GM12878 (cell line): Measurements from ENCODE around the gene UHRF1. TPM values are rescaled to one million over a fixed set of nuclear protein-coding genes. Genes with fewer than 3 reads are reported as not detected.

Source experiments
- ATAC-seq: fragments of 200-7000 bp; cut with Tn5 transposase; 3 replicates; pipeline ENCODE4 v1.9.1; 2020; ENCODE audit warnings: mild to moderate bottlenecking, moderate library complexity
- BruUV-seq: library from RNA; stranded (reverse); fragments of 400-500 nt; replicated peaks from 2 replicates; lab custom pipeline; 2021; lab: Mats Ljungman, UMichigan
- CTCF ChIA-PET: fragments of 300-600 bp; sonication (Branson Sonifier 250); formaldehyde crosslinking; extraction: SDS; loops from one replicate; lab custom pipeline; 2021; ENCODE audit warnings: inconsistent platforms; lab: Yijun Ruan, JAX
- POLR2A ChIA-PET: fragments of 350-600 bp; formaldehyde crosslinking; extraction: SDS; loops from one replicate; lab custom pipeline; 2021; ENCODE audit warnings: inconsistent platforms; lab: Charles Lee
- RAD21 ChIA-PET: fragments of 300-600 bp; sonication (Branson Sonifier 250); formaldehyde crosslinking; loops from one replicate; lab custom pipeline; 2023; ENCODE audit warnings: antibody characterized with exemption; ENCODE audit not compliant: unreplicated experiment; lab: Charles Lee
- SMC1A ChIA-PET: fragments of 300-600 bp; sonication (Branson Sonifier 250); formaldehyde crosslinking; loops from one replicate; lab custom pipeline; 2023; ENCODE audit not compliant: unreplicated experiment, uncharacterized antibody; lab: Charles Lee
- DNase-seq: peaks from one replicate; pipeline ENCODE4 v3.0.0-alpha.2; 2011; ENCODE audit warnings: low read depth, low spot score
- FAIRE-seq: peaks from 3 replicates; lab custom pipeline; 2011; peaks lifted over from hg19 to GRCh38; lab: Jason Lieb, UNC
- H2AFZ ChIP-seq: 2 replicates; pipeline ENCODE4 v1.6.0; 2011; ENCODE audit warnings: low read depth, low read length, control low read depth; ENCODE audit not compliant: control insufficient read depth
- H3K27ac ChIP-seq: 2 replicates; pipeline ENCODE4 v1.5.1; 2011; ENCODE audit warnings: control low read depth; ENCODE audit not compliant: control insufficient read depth, insufficient read depth
- H3K27me3 ChIP-seq, 2 experiments: replicated peaks in 1 of 2; 2 replicates each; pipeline versions ENCODE4 v1.6.0 to v1.6.1; 2011; ENCODE audit warnings: low read length in 1 of 2; ENCODE audit not compliant: control insufficient read depth in 2 of 2, insufficient read depth in 2 of 2
- H3K36me3 ChIP-seq, 2 experiments: 2 replicates each; pipeline ENCODE4 v1.5.1; 2011; ENCODE audit warnings: low read length in 1 of 2; ENCODE audit not compliant: control insufficient read depth in 2 of 2, insufficient read depth in 2 of 2
- H3K4me1 ChIP-seq: 2 replicates; pipeline ENCODE4 v1.6.1; 2011; ENCODE audit warnings: mild to moderate bottlenecking, low read length, moderate library complexity, mixed read lengths; ENCODE audit not compliant: control insufficient read depth, insufficient read depth
- H3K4me2 ChIP-seq: 2 replicates; pipeline ENCODE4 v1.6.0; 2011; ENCODE audit warnings: control low read depth; ENCODE audit not compliant: control insufficient read depth, insufficient read depth
- H3K4me3 ChIP-seq: fragments of 200-600 bp; sonication (generic); 2 replicates; pipeline ENCODE4 v1.5.1; 2016
- H3K79me2 ChIP-seq: 2 replicates; pipeline ENCODE4 v1.6.0; 2011; ENCODE audit warnings: low read length; ENCODE audit not compliant: control insufficient read depth, insufficient read depth
- H3K9ac ChIP-seq: 2 replicates; pipeline ENCODE4 v1.8.0; 2011; ENCODE audit warnings: low read length, control low read depth, mixed read lengths; ENCODE audit not compliant: control insufficient read depth, insufficient read depth
- H3K9me3 ChIP-seq: replicated peaks from 3 replicates; pipeline ENCODE4 v1.5.1; 2011; ENCODE audit warnings: mild to moderate bottlenecking, low read length; ENCODE audit not compliant: control insufficient read depth, insufficient read depth
- H4K20me1 ChIP-seq: 2 replicates; pipeline ENCODE4 v1.6.0; 2011; ENCODE audit not compliant: control insufficient read depth, insufficient read depth
- BHLHE40 ChIP-seq, 2 experiments: fragments of 450-650 bp in 1 of 2; IDR thresholded peaks; 2 replicates each; pipeline ENCODE4 v1.6.1; 2011 to 2017; ENCODE audit warnings: low read depth in 2 of 2, borderline replicate concordance in 1 of 2, improper control_type of control experiment in 1 of 2, low read length in 1 of 2, mild to moderate bottlenecking in 1 of 2
- BMI1 ChIP-seq: fragments of 450-650 bp; IDR thresholded peaks from 2 replicates; pipeline ENCODE4 v1.6.1; 2016; ENCODE audit warnings: mild to moderate bottlenecking, moderate library complexity, borderline replicate concordance
- ESRRA ChIP-seq: IDR thresholded peaks from 2 replicates; pipeline ENCODE4 v1.6.1; 2012; ENCODE audit warnings: mild to moderate bottlenecking, low read length, improper control_type of control experiment
- FOS ChIP-seq: IDR thresholded peaks from 3 replicates; pipeline ENCODE4 v1.6.1; 2011; ENCODE audit warnings: borderline replicate concordance; ENCODE audit not compliant: insufficient read length; ENCODE audit errors: extremely low read depth
- FOXK2 ChIP-seq: fragments of 450-650 bp; IDR thresholded peaks from 2 replicates; pipeline ENCODE4 v1.6.1; 2017; ENCODE audit warnings: mild to moderate bottlenecking, moderate library complexity
- MYC ChIP-seq: IDR thresholded peaks from 2 replicates; pipeline ENCODE4 v1.6.1; 2011; ENCODE audit warnings: mild to moderate bottlenecking, low read length, moderate library complexity, inconsistent platforms; ENCODE audit not compliant: insufficient read depth, insufficient replicate concordance, insufficient read length, severe bottlenecking
- RCOR1 ChIP-seq: conservative IDR thresholded peaks from 2 replicates; pipeline ENCODE4 v1.6.1; 2012; ENCODE audit warnings: low read depth, low read length, improper control_type of control experiment
- SIX5 ChIP-seq: IDR thresholded peaks from 2 replicates; pipeline ENCODE4 v1.6.1; 2011; ENCODE audit warnings: mild to moderate bottlenecking, low read depth, low read length, moderate library complexity; ENCODE audit not compliant: severe bottlenecking
- WGBS: methylation state at CpG from one replicate; pipeline ENCODE4 v1.1.6; 2016; ENCODE audit warnings: low lambda C conversion rate; ENCODE audit not compliant: insufficient replicate concordance, insufficient coverage; ENCODE audit errors: missing lambda C conversion rate; 5-methylcytosine and 5-hydroxymethylcytosine counted together
- in situ Hi-C: fragments of 300-500 bp; cut with MboI; formaldehyde crosslinking; loops from 9 replicates; pipeline ENCODE4 v1.14.3; 2018; ENCODE audit warnings: mixed read lengths
- intact Hi-C: fragments of 100-400 bp; cut with micrococcal nuclease; formaldehyde crosslinking; loops from one replicate; pipeline ENCODE4 v1.14.2; 2022; ENCODE audit not compliant: unreplicated experiment
- polyA plus RNA-seq, 11 experiments: library from polyadenylated mRNA; depleted of rRNA in 4 of 11; unstranded in 6 of 11; stranded (reverse) in 5 of 11; fragments of >200 nt; fragmentation: Nextera tagmentation in 4 of 11; fragmentation: Illumina TruSeq in 1 of 11; extraction: Ambion mirVana in 4 of 11; extraction: Trizol in 1 of 11; gene quantifications; 1 replicate in 1 of 11; 2 replicates in 10 of 11; pipeline versions ENCODE4 v1.2.1 to v1.2.3, GENCODE V29; 2011 to 2016; ENCODE audit warnings: inconsistent platforms in 2 of 11, missing spikeins in 2 of 11, low read depth in 1 of 11
- total RNA-seq, 4 experiments: library from RNA; depleted of rRNA in 3 of 4; stranded (reverse); fragments of >200 nt in 3 of 4; fragmentation: Illumina TruSeq in 1 of 4; extraction: Trizol in 1 of 4; gene quantifications; 2 replicates each; pipeline versions ENCODE4 v1.2.1 to v1.2.3, GENCODE V29; 2013 to 2021
- TF ChIP-seq, protein P1 (sequence below): fragments of 450-650 bp; IDR thresholded peaks from 2 replicates; pipeline ENCODE4 v1.6.1; 2016; ENCODE audit warnings: mild to moderate bottlenecking, moderate library complexity, borderline replicate concordance
- TF ChIP-seq, protein P2 (sequence below): fragments of 150-350 bp; IDR thresholded peaks from 2 replicates; pipeline ENCODE4 v1.6.1; 2014; ENCODE audit warnings: mild to moderate bottlenecking, low read depth, low read length
- TF ChIP-seq, protein P3 (sequence below): IDR thresholded peaks from 2 replicates; pipeline ENCODE4 v1.6.1; 2011; ENCODE audit warnings: mild to moderate bottlenecking, low read depth, low read length, moderate library complexity; ENCODE audit not compliant: insufficient replicate concordance

UHRF1 gene
- total and polyA plus RNA-seq, 10 of the 15 experiments (the other 5 are each of a cell fraction or from before 2014, with no cell fraction given), result 13.0 to 109 (median 37.7) TPM

DNA sequence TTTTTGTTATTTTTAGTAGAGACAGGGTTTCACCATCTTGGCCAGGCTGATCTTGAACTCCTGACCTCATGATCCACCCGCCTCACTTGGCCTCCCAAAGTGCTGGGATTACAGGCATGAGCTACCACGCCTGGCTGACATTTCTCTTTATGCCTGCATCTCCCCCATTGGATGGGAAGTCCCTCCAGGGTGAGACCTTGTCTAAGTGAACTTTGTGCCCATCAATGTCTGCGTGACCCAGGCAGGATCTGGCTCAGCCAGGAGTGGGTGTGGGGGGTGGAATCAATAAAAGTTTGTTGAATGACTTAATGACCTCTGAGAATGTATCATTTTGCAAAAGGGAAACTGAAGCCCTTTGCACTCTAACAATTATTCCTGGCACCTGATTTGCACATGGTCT, 4.8 kb upstream of the UHRF1 start:
- ATAC-seq (no peak), DNase-seq (no peak), FAIRE-seq (no peak)
- in situ Hi-C loops (no loop called here), intact Hi-C loops (no loop called here)
- ChIA-PET CTCF (no interaction called here), POLR2A (interaction anchor here (0.7 kb wide), 1 partner anchor 25 kb away, joined by 8 read pairs; no protein-coding TSS in a partner anchor), SMC1A (no interaction called here), RAD21 (no interaction called here)
- no peaks in the 10 kb centered on the region for H4K20me1 ChIP-seq
- no peak overlapping the region for H3K9ac ChIP-seq
- no peak overlapping the region for H2AFZ ChIP-seq
- no peaks in the 10 kb centered on the region for H3K79me2 ChIP-seq
- H3K27ac ChIP-seq, result no peak overlapping the region
- BruUV-seq, result no TSS peak
- no peaks in the 10 kb centered on the region for H3K27me3 ChIP-seq
- WGBS, result 33% methylated on average over 3 of the region's 3 CpGs
- no peak overlapping the region for H3K4me2 ChIP-seq
- H3K4me3 ChIP-seq, result no peak overlapping the region
- no peak for TF ChIP-seq ESRRA
- TF ChIP-seq FOS, result no peak
- TF ChIP-seq, protein P1, sequence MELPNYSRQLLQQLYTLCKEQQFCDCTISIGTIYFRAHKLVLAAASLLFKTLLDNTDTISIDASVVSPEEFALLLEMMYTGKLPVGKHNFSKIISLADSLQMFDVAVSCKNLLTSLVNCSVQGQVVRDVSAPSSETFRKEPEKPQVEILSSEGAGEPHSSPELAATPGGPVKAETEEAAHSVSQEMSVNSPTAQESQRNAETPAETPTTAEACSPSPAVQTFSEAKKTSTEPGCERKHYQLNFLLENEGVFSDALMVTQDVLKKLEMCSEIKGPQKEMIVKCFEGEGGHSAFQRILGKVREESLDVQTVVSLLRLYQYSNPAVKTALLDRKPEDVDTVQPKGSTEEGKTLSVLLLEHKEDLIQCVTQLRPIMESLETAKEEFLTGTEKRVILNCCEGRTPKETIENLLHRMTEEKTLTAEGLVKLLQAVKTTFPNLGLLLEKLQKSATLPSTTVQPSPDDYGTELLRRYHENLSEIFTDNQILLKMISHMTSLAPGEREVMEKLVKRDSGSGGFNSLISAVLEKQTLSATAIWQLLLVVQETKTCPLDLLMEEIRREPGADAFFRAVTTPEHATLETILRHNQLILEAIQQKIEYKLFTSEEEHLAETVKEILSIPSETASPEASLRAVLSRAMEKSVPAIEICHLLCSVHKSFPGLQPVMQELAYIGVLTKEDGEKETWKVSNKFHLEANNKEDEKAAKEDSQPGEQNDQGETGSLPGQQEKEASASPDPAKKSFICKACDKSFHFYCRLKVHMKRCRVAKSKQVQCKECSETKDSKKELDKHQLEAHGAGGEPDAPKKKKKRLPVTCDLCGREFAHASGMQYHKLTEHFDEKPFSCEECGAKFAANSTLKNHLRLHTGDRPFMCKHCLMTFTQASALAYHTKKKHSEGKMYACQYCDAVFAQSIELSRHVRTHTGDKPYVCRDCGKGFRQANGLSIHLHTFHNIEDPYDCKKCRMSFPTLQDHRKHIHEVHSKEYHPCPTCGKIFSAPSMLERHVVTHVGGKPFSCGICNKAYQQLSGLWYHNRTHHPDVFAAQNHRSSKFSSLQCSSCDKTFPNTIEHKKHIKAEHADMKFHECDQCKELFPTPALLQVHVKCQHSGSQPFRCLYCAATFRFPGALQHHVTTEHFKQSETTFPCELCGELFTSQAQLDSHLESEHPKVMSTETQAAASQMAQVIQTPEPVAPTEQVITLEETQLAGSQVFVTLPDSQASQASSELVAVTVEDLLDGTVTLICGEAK, result no peak
- no peak for TF ChIP-seq FOXK2
- TF ChIP-seq RCOR1, result no peak
- no peak for TF ChIP-seq MYC
- TF ChIP-seq BMI1, result no peak
- TF ChIP-seq BHLHE40 (IDR thresholded peaks at IDR 0.05; ENCODE audit: borderline replicate concordance in 1 of 2, low read depth in 2 of 2, low read length in 1 of 2), result no peak; a peak in 1 of 4 replicates
- TF ChIP-seq, protein P2, sequence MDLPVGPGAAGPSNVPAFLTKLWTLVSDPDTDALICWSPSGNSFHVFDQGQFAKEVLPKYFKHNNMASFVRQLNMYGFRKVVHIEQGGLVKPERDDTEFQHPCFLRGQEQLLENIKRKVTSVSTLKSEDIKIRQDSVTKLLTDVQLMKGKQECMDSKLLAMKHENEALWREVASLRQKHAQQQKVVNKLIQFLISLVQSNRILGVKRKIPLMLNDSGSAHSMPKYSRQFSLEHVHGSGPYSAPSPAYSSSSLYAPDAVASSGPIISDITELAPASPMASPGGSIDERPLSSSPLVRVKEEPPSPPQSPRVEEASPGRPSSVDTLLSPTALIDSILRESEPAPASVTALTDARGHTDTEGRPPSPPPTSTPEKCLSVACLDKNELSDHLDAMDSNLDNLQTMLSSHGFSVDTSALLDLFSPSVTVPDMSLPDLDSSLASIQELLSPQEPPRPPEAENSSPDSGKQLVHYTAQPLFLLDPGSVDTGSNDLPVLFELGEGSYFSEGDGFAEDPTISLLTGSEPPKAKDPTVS, result no peak
- TF ChIP-seq, protein P3, sequence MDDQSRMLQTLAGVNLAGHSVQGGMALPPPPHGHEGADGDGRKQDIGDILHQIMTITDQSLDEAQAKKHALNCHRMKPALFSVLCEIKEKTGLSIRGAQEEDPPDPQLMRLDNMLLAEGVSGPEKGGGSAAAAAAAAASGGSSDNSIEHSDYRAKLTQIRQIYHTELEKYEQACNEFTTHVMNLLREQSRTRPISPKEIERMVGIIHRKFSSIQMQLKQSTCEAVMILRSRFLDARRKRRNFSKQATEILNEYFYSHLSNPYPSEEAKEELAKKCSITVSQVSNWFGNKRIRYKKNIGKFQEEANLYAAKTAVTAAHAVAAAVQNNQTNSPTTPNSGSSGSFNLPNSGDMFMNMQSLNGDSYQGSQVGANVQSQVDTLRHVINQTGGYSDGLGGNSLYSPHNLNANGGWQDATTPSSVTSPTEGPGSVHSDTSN, result no peak
- no peak for TF ChIP-seq SIX5
- H3K9me3 ChIP-seq, result no peaks in the 10 kb centered on the region
- H3K36me3 ChIP-seq, result no peaks in the 10 kb centered on the region
- H3K4me1 ChIP-seq, result no peaks in the 10 kb centered on the region
